Measurements from ENCODE around the gene KRT73.

The KRT73 gene

DNA sequence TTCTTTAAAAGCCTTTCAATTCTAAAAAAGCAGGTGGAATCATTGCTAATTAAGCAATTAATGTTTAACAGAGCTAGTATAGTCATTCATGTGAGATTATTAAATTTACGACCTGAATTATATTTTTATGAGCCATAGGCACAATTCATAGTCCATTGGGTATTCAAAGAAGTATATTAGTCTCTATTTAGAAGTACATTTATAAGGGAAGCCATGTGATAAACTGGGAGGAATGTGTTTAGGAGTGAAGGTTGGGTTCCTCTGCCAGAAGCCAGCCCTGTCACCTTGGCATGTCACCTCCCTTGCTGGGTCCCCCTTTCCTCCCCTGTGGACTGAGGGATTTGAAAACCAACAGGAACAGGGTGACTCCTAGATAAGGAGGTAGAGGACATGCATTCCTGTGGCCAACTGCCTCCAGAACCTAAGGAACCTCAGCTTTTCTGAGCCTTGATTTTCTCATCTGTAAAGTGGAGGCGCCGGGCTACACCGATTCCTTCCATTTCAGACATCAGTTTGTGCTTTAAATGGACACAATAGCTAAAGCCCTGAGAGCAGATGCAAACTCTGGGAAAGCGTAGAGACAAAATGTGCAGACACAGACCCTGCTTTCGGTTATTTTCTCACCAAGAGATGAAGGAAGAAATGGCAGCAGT, 39.0 kb upstream of the KRT73 start:
- Mint-ChIP-seq H3K9me3 (no peaks in the 10 kb centered on the region), H3K27ac (no peak overlapping the region), H3K36me3 (ENCODE audit: low read depth) (no peaks in the 10 kb centered on the region), H3K4me3 (no peak overlapping the region), H3K4me1 (no peaks in the 10 kb centered on the region), H3K27me3 (ENCODE audit: low read depth) (peaks cover 41% of the 10 kb centered on the region)
- TF ChIP-seq, protein P1, sequence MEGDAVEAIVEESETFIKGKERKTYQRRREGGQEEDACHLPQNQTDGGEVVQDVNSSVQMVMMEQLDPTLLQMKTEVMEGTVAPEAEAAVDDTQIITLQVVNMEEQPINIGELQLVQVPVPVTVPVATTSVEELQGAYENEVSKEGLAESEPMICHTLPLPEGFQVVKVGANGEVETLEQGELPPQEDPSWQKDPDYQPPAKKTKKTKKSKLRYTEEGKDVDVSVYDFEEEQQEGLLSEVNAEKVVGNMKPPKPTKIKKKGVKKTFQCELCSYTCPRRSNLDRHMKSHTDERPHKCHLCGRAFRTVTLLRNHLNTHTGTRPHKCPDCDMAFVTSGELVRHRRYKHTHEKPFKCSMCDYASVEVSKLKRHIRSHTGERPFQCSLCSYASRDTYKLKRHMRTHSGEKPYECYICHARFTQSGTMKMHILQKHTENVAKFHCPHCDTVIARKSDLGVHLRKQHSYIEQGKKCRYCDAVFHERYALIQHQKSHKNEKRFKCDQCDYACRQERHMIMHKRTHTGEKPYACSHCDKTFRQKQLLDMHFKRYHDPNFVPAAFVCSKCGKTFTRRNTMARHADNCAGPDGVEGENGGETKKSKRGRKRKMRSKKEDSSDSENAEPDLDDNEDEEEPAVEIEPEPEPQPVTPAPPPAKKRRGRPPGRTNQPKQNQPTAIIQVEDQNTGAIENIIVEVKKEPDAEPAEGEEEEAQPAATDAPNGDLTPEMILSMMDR (IDR thresholded peaks at IDR 0.05; ENCODE audit: unreplicated experiment in 3 of 3), result no peak

DNA sequence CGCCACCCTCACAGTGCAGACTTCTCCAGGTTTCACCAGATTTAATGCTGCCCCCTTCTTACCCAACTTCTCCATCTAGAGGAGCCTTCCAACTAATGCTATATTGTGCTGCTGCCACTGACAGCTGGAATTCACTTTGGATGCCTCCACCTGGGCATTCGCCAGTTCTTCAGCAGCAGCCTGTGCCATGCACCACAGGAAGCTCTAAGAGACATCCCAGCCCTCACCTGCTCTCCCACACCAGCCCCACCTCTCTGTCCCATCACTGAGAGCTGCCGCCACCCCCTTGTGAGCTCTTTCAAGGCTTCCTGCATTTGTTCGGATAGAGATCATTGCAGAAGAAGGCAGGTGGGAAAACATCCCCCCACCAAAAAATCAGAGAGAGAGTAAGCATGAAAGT, 38.3 kb upstream of the KRT73 start:
- H3K36me3 Mint-ChIP-seq (ENCODE audit: low read depth), result no peaks in the 10 kb centered on the region
- H3K27me3 Mint-ChIP-seq (ENCODE audit: low read depth), result peaks cover 44% of the 10 kb centered on the region
- H3K4me1 Mint-ChIP-seq, result no peaks in the 10 kb centered on the region

DNA sequence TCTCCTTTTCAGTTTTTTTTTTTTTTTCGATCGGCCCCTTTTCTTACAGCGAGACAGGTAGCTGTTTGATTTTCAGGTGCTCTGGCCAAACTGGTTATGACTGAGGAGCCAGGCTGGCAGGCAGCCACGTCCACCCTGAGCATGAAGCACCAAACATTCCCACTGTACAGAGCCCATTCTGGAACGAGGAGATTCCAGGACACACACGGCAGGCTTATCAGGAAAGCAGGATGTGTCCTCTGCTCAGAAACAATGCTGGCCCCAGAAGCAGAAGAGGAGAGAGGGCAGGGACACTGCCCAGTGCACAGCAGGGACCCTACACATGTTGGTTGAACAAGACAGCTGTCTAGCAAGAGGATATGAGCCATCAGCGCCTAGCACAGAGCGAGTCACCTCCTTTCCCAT, 37.4 kb upstream of the KRT73 start:
- peaks cover 2% of the 10 kb centered on the region for H3K4me1 Mint-ChIP-seq
- H3K9me3 Mint-ChIP-seq, result peaks cover 2% of the 10 kb centered on the region
- peaks cover 46% of the 10 kb centered on the region for H3K27me3 Mint-ChIP-seq (ENCODE audit: low read depth)
- no peaks in the 10 kb centered on the region for H3K36me3 Mint-ChIP-seq (ENCODE audit: low read depth)
- TF ChIP-seq, protein P1 (IDR thresholded peaks at IDR 0.05; ENCODE audit: unreplicated experiment in 3 of 3), result no peak
- no peak overlapping the region for H3K4me3 Mint-ChIP-seq
- H3K27ac Mint-ChIP-seq, result no peak overlapping the region

More for the DNA sequence above, 38.3 kb upstream of the KRT73 start:
- Mint-ChIP-seq H3K9me3 (peaks cover 2% of the 10 kb centered on the region), H3K4me3 (no peak overlapping the region), H3K27ac (no peak overlapping the region)
- TF ChIP-seq, protein P1 (IDR thresholded peaks at IDR 0.05; ENCODE audit: unreplicated experiment in 3 of 3), result no peak

DNA sequence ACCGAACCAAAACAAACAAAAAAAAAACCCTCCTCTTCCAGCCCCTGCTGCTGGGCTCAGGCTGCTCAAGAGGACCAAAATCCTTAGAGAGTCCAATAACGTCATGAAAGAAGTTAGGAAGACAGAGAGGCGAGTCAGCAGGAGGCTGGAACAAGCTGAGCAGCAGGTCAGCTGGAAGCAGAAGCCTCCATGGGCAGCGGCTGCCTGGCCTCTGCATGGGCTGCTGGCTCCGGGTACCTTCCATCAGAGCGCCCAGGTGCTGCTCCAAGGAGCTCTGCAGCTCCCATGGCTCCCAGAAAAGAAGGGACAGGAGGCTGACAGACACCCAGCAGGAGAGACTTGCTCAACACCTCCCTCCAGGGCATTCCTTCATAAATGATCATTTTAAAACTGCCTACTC, 36.9 kb upstream of the KRT73 start:
- TF ChIP-seq, protein P1 (IDR thresholded peaks at IDR 0.05; ENCODE audit: unreplicated experiment in 3 of 3), result no peak
- Mint-ChIP-seq H3K36me3 (ENCODE audit: low read depth) (no peaks in the 10 kb centered on the region), H3K9me3 (peaks cover 2% of the 10 kb centered on the region), H3K27me3 (ENCODE audit: low read depth) (peaks cover 50% of the 10 kb centered on the region), H3K27ac (no peak overlapping the region), H3K4me1 (peaks cover 6% of the 10 kb centered on the region), H3K4me3 (no peak overlapping the region)

DNA sequence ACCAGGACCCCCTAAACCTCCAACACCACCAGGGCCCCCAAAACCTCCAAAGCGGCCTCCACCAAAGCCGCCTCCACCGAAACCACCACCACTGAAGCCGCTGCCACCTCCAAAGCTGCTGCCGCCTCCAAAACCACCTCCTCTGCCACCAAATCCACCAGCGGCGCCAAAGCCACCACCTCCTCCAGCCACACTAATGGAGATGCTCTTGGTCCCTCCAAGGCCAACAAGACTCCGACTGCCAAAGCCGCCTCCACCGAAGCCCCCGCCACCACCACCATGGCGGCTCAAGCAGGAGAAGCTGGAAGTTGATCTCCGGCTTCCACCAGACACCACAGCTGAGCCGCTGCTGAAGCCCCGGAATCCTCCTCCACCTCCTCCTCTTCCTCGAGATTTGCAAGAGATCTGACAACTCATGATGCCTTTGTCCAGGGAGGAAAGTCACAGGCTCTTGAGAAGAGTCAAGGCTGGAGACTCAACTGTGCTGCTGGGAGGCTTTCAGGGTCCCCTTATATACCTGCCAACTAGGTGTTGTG, 33.4 kb upstream of the KRT73 start, which contains the start of gene KRT2:
KRT2 (minus strand) TSS at position 486 of the 536 bp plus-strand sequence; CDS start at position 417, 69 bp downstream.
- Mint-ChIP-seq H3K4me3 (no peak within 1 kb of the TSS), H3K36me3 (ENCODE audit: low read depth) (no peaks in the 10 kb centered on the region), H3K27ac (no peak within 1 kb of the TSS), H3K27me3 (ENCODE audit: low read depth) (peaks cover 38% of the 10 kb centered on the region), H3K4me1 (peaks cover 12% of the 10 kb centered on the region), H3K9me3 (peaks cover 2% of the 10 kb centered on the region)
- TF ChIP-seq, protein P1 (IDR thresholded peaks at IDR 0.05; ENCODE audit: unreplicated experiment in 3 of 3), result no peak

All from nephron (organoid).